ENCODE measurements around the gene TRAF3IP1.

The TRAF3IP1 gene

DNA sequence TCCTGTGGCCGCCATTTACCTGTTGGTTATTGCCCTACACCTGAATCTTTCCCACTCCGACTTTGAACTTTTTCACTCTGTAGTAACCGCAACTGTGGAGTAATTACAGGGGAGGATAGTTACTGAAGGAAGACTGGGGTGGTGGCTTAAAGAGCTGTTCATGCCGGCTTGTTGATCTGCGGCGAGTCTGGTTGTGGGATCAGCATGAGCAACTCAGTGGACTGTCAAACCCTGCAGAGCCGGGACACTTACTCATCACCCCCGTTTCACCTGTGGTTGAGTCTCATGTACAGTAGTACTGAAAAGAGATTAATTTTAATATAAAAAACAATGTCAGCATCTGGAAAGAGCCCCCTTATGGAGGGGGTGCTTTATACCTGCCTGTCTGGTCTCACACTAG is 108.5 kb downstream of the TRAF3IP1 start:
- Histone ChIP-seq H3K27me3 (ENCODE audit: control insufficient read depth, insufficient read depth, low read length) (no peaks in the 10 kb centered on the region), H3K27ac (ENCODE audit: low read length) (no peak overlapping the region), H3K9me3 (ENCODE audit: control insufficient read depth, low read depth, low read length) (no peaks in the 10 kb centered on the region), H3K4me1 (ENCODE audit: control insufficient read depth, low read depth, low read length) (peaks cover 9% of the 10 kb centered on the region), H3K4me3 (ENCODE audit: low read length) (no peak overlapping the region), H3K36me3 (ENCODE audit: control insufficient read depth, low read depth, low read length) (peaks cover 7% of the 10 kb centered on the region), H3K9ac (ENCODE audit: low read length) (no peak overlapping the region)

DNA sequence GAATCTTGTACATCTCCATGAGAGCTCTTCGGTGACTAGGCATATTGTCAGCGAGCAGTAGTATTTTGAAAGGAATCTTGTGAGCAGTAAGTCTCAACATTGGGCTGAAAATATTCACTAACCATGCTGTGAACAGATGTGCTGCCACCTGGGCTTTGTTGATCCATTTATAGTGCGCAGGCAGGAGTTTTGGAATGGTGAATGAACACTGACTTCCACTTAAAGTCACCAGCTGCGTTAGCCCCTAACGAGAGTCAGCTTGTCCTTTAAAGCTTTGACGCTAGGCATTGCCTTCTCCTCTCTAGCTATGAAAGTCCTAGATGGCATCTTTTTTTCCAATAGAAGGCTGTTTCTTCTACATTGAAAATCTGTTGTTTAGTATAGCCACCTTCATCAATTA is 110.5 kb downstream of the TRAF3IP1 start:
- no peak overlapping the region for H3K4me3 ChIP-seq (ENCODE audit: low read length)
- H3K36me3 ChIP-seq (ENCODE audit: control insufficient read depth, low read depth, low read length) = peaks cover 25% of the 10 kb centered on the region
- H3K27ac ChIP-seq (ENCODE audit: low read length) = no peak overlapping the region
- H3K9ac ChIP-seq (ENCODE audit: low read length) = no peak overlapping the region
- H3K4me1 ChIP-seq (ENCODE audit: control insufficient read depth, low read depth, low read length) = peaks cover 9% of the 10 kb centered on the region
- no peaks in the 10 kb centered on the region for H3K27me3 ChIP-seq (ENCODE audit: control insufficient read depth, insufficient read depth, low read length)
- no peaks in the 10 kb centered on the region for H3K9me3 ChIP-seq (ENCODE audit: control insufficient read depth, low read depth, low read length)

DNA sequence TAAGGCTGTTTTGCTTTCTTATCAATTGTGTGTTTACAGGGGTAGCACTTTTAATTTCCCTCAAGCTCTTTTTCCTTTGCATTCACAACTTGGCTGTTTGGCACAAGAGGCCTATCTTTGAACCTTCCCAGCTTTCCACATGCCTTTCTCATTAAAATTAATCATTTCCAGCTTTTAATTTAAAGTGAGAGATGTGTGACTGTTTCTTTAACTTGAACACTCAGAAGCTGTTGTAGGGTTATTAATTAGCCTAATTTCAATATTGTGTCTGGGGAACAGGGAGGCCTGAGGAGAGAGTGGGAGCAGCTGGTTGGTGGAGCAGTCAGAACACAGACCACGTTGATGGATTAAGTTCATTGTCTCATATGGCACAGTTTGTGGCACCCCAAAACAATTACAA is 111.1 kb downstream of the TRAF3IP1 start:
- Histone ChIP-seq H3K27me3 (ENCODE audit: control insufficient read depth, insufficient read depth, low read length) (no peaks in the 10 kb centered on the region), H3K4me3 (ENCODE audit: low read length) (no peak overlapping the region), H3K9ac (ENCODE audit: low read length) (no peak overlapping the region), H3K9me3 (ENCODE audit: control insufficient read depth, low read depth, low read length) (no peaks in the 10 kb centered on the region), H3K36me3 (ENCODE audit: control insufficient read depth, low read depth, low read length) (peaks cover 25% of the 10 kb centered on the region), H3K4me1 (ENCODE audit: control insufficient read depth, low read depth, low read length) (peaks cover 5% of the 10 kb centered on the region), H3K27ac (ENCODE audit: low read length) (no peak overlapping the region)

DNA sequence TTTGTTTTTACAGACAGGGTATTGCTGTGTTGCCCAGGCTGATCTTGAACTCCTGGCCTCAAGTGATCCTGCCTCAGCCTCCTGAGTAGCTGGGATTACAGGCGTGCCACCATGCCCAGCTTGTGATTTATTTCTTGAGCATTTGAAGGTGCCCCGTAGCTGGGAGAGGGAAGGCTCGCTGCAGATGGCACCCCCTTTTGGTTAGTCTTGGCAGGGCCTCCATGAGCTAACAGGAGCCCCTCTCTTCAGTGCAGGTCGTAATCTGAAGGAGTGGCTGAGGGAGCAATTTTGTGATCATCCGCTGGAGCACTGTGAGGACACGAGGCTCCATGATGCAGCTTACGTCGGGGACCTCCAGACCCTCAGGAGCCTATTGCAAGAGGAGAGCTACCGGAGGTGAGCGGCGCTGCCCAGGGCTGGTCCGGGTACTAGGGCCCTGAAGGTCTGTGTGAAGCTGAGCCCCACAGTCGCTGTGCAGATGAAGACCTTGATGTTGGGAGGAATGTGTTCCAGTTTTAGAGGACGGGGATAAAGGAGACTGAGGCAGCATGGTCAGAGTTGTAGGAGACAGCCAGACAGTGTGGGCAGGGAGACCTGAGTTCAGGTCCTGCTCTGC is 113.1 kb downstream of the TRAF3IP1 start:
- Histone ChIP-seq H3K36me3 (ENCODE audit: control insufficient read depth, low read depth, low read length) (peaks cover 30% of the 10 kb centered on the region), H3K27me3 (ENCODE audit: control insufficient read depth, insufficient read depth, low read length) (no peaks in the 10 kb centered on the region), H3K9me3 (ENCODE audit: control insufficient read depth, low read depth, low read length) (no peaks in the 10 kb centered on the region), H3K9ac (ENCODE audit: low read length) (no peak overlapping the region), H3K27ac (ENCODE audit: low read length) (no peak overlapping the region), H3K4me1 (ENCODE audit: control insufficient read depth, low read depth, low read length) (no peaks in the 10 kb centered on the region), H3K4me3 (ENCODE audit: low read length) (no peak overlapping the region)

DNA sequence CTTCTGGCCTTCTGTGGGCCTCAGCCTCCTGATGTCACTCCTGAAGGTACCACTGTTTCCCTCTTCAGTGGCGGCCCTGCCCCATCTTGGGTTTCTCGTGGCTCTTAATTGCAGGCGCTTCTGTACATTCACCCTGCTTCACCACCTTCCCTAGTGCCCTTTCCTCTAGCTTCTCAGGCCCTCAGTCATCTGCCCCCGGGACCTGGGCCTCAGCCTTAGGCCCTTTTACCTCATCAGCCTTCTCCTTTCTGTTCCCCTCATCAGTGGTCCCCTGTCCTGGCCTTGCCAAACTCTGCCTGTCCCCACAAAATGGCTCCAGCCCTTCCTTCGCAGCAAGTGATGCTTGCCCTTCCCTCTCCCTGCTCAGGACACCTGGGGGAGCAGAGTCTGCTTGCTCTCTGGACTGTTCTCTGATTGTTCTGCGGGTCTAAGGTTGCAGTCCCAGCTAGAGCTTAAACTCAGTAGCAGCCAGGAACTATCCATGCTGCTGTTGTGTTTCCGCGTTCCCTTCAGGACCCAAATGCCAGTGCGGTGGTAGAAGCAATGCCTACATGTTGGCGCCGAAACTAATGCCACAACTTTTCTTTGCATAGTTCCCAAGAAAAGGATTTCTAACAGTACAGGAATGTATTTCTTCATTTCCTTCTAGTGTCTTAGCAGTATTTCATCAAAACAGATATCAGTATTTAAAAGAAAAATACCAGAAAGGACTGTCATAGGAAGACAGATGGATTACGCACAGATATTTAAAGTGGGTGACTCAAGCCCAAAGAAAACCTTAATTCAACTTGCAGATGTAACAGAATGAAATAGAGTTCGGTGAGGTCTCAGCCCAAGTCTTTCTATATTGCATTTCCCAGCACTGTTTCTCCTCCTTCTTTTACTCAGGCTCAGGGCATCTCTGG is 113.9 kb downstream of the TRAF3IP1 start:
- Histone ChIP-seq H3K4me3 (ENCODE audit: low read length) (no peak overlapping the region), H3K36me3 (ENCODE audit: control insufficient read depth, low read depth, low read length) (peaks cover 37% of the 10 kb centered on the region), H3K9ac (ENCODE audit: low read length) (no peak overlapping the region), H3K9me3 (ENCODE audit: control insufficient read depth, low read depth, low read length) (no peaks in the 10 kb centered on the region), H3K27me3 (ENCODE audit: control insufficient read depth, insufficient read depth, low read length) (no peaks in the 10 kb centered on the region), H3K27ac (ENCODE audit: low read length) (no peak overlapping the region), H3K4me1 (ENCODE audit: control insufficient read depth, low read depth, low read length) (no peaks in the 10 kb centered on the region)

DNA sequence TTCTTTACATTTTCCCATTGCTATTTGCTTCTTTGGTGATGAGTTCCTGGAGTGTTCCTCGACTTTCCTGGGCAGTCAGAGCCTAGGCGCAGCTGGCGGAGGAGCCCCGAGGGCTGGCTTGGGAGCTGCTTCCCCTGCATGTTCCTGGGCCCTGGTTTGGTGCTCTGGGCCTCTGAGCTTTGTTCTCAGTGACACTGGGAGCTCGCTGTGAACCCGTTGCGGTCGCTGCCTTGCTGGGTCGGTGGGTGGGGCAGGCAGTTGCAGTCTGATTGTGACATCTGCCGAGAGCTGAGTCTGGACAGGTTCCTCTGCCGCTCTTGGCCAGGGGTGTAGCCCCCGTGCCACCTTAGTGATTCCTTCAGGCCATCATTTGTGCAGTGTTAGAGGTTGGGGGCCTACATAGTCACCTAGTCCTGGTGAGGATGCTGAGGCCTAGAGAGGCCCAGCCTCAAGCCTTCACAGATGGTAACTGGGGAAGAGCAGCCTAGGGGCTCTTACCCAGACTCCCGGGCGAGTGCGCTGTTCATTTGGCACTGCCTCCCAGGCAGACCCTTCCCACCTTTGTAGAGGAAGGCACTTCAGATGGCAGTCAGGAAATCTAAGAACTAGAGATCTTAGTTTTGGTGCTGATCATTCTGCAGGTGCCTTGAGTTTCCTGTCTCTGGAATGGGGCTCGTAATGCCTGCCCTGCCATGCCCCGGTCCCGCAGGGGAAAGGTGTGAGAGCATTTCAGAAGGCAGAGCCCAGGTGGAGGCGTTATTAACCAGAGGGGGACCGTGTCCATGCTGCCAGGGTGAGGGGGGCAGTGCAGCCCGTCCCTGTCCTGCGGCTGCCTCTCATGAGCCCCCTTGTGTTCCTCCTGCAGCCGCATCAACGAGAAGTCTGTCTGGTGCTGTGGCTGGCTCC is 114.8 kb downstream of the TRAF3IP1 start:
- H3K9me3 ChIP-seq (ENCODE audit: control insufficient read depth, low read depth, low read length) = no peaks in the 10 kb centered on the region
- H3K4me3 ChIP-seq (ENCODE audit: low read length) = no peak overlapping the region
- H3K9ac ChIP-seq (ENCODE audit: low read length) = no peak overlapping the region
- no peak overlapping the region for H3K27ac ChIP-seq (ENCODE audit: low read length)
- H3K4me1 ChIP-seq (ENCODE audit: control insufficient read depth, low read depth, low read length) = no peaks in the 10 kb centered on the region
- peaks cover 40% of the 10 kb centered on the region for H3K36me3 ChIP-seq (ENCODE audit: control insufficient read depth, low read depth, low read length)
- H3K27me3 ChIP-seq (ENCODE audit: control insufficient read depth, insufficient read depth, low read length) = no peaks in the 10 kb centered on the region

GRCh38 chr2:238435752-238436096 is 115.4 kb downstream of the TRAF3IP1 start:
- Histone ChIP-seq H3K9me3 (ENCODE audit: control insufficient read depth, low read depth, low read length) (no peaks in the 10 kb centered on the region), H3K9ac (ENCODE audit: low read length) (no peak overlapping the region), H3K27me3 (ENCODE audit: control insufficient read depth, insufficient read depth, low read length) (no peaks in the 10 kb centered on the region), H3K27ac (ENCODE audit: low read length) (no peak overlapping the region), H3K4me3 (ENCODE audit: low read length) (no peak overlapping the region), H3K4me1 (ENCODE audit: control insufficient read depth, low read depth, low read length) (no peaks in the 10 kb centered on the region), H3K36me3 (ENCODE audit: control insufficient read depth, low read depth, low read length) (peaks cover 44% of the 10 kb centered on the region)

- Histone ChIP-seq H3K4me1 (ENCODE audit: control insufficient read depth, low read depth, low read length) (no peaks in the 10 kb centered on the region), H3K27me3 (ENCODE audit: control insufficient read depth, insufficient read depth, low read length) (no peaks in the 10 kb centered on the region), H3K9me3 (ENCODE audit: control insufficient read depth, low read depth, low read length) (no peaks in the 10 kb centered on the region), H3K4me3 (ENCODE audit: low read length) (no peak overlapping the region), H3K27ac (ENCODE audit: low read length) (no peak overlapping the region), H3K9ac (ENCODE audit: low read length) (no peak overlapping the region), H3K36me3 (ENCODE audit: control insufficient read depth, low read depth, low read length) (peaks cover 40% of the 10 kb centered on the region)
Observed at GRCh38 chr2:238438856-238439849, 118.8 kb downstream of the TRAF3IP1 start.

GRCh38 chr2:238439917-238440316 is 119.6 kb downstream of the TRAF3IP1 start:
- peaks cover 40% of the 10 kb centered on the region for H3K36me3 ChIP-seq (ENCODE audit: control insufficient read depth, low read depth, low read length)
- H3K9ac ChIP-seq (ENCODE audit: low read length) = no peak overlapping the region
- no peak overlapping the region for H3K4me3 ChIP-seq (ENCODE audit: low read length)

GRCh38 chr2:238440331-238440730 is 120.0 kb downstream of the TRAF3IP1 start:
- no peaks in the 10 kb centered on the region for H3K27me3 ChIP-seq (ENCODE audit: control insufficient read depth, insufficient read depth, low read length)

More at GRCh38 chr2:238439917-238440316, 119.6 kb downstream of the TRAF3IP1 start:
- no peak overlapping the region for H3K27ac ChIP-seq (ENCODE audit: low read length)
- no peaks in the 10 kb centered on the region for H3K4me1 ChIP-seq (ENCODE audit: control insufficient read depth, low read depth, low read length)
- H3K27me3 ChIP-seq (ENCODE audit: control insufficient read depth, insufficient read depth, low read length) = no peaks in the 10 kb centered on the region
- no peaks in the 10 kb centered on the region for H3K9me3 ChIP-seq (ENCODE audit: control insufficient read depth, low read depth, low read length)

More at GRCh38 chr2:238440331-238440730, 120.0 kb downstream of the TRAF3IP1 start:
- no peak overlapping the region for H3K4me3 ChIP-seq (ENCODE audit: low read length)
- no peak overlapping the region for H3K9ac ChIP-seq (ENCODE audit: low read length)
- no peaks in the 10 kb centered on the region for H3K4me1 ChIP-seq (ENCODE audit: control insufficient read depth, low read depth, low read length)
- no peaks in the 10 kb centered on the region for H3K9me3 ChIP-seq (ENCODE audit: control insufficient read depth, low read depth, low read length)
- H3K27ac ChIP-seq (ENCODE audit: low read length) = no peak overlapping the region
- H3K36me3 ChIP-seq (ENCODE audit: control insufficient read depth, low read depth, low read length) = peaks cover 41% of the 10 kb centered on the region
